ENCODE data around the gene PTGFRN.
"Not testable (repeated sequence)": the region's sequence is repeated elsewhere in the genome, so short reads cannot be mapped to it uniquely, and the experiment has no call there.

The PTGFRN gene

DNA sequence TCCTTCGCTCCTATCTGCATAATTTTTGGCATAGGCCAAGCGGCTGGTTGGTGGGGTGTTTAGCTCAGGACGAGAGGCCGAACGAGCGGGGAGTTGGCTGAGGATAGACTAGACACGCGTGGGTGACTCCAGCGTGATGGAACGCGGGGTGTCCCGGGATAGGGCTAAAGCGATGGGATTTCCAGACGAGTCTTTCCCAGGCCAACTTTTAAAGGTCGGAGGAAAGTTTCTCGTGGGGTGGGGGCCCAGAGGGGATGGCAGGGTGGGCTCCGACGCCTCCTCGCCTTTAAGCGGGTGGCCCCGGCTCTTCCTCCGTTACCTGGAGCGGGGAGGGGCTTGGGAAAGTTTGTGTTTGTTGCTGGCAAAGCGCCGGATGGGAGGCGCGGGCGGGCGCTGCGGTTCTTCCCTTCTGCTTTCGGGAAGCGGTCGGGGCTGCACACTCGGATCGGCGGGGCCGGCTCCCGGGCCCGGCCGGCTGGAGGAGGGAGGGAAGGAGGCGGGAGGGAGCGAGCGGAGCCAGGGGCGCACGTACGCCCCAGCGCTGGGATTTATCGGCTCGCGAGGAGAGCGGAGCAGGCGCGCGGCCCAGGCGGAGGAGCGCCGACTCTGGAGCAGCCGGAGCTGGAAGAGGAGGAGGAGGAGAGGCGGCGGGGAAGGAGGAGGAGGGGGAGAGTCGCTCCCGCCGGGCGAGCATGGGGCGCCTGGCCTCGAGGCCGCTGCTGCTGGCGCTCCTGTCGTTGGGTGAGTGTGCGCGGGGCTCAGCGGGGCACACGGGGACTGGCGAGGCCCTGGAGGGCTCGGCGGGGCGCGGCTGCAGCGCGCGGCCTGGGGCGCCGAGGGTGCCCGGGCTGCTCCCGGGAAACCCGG lies at the start of gene PTGFRN:
TSS of gene PTGFRN (plus strand) at position 405 of the 867 bp plus-strand sequence. CDS start at position 693, 288 bp downstream.
- DNase-seq (ENCODE audit: low read depth in 1 of 2, low spot score in 1 of 2): no peak

DNA sequence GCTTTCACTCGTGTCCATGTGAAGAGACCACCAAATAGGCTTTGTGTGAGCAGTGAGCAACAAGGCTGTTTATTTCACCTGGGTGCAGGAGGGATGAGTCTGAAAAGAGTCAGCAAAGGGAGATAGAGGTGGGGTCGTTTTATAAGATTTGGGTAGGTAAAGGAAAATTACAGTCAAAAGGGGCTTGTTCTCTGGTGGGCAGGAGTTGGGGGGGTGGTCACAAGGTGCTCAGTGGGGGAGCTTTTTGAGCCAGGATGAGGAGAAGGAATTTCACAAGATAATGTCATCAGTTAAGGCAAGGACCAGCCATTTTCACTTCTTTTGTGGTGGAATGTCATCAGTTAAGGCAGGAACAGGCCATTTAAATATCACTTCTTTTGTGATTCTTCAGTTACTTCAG lies 49.5 kb upstream of the PTGFRN start:
- DNase-seq (ENCODE audit: low read depth in 1 of 2, low spot score in 1 of 2): not testable (repeated sequence)

DNA sequence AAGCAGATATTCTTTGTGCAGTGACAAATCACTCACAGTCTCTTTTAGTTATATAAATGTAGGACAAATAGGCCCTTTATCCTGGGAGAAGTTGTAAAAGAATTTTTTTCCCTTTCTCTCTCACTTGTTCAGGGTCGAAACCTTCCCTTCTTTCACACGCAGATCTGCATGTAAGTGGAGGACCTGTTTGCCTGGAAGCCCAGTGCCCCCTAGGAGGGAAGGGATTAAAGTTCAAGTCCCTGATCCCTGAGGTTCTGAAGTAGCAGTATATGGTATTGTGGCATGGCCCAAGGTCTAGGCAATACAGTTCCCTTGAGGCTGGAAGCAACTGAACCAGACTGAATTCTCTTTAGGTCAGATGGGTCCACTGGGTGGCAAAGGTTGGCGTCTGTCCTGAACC lies 48.6 kb upstream of the PTGFRN start:
- no peak for DNase-seq (ENCODE audit: low read depth in 1 of 2, low spot score in 1 of 2)

DNA sequence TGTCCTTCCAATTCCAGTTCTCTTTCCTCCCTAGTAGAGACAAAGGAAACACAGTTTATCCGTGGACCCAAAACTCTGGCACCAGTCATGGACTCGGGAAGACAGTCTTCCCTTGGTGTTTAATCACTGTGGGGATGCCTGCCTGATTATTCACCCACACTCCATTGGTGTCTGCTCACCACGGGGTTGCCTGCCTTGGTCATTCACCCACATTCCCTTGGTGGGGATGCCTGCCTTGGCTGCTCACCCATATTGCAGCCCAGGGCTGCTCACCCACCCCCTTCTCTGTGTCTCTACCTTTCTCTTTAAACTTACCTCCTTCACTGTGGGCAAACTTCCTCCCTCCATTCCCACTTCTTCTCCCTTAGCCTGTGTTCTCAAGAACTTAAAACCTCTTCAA lies 46.7 kb upstream of the PTGFRN start:
- not testable (repeated sequence) for DNase-seq (ENCODE audit: low read depth in 1 of 2, low spot score in 1 of 2)

DNA sequence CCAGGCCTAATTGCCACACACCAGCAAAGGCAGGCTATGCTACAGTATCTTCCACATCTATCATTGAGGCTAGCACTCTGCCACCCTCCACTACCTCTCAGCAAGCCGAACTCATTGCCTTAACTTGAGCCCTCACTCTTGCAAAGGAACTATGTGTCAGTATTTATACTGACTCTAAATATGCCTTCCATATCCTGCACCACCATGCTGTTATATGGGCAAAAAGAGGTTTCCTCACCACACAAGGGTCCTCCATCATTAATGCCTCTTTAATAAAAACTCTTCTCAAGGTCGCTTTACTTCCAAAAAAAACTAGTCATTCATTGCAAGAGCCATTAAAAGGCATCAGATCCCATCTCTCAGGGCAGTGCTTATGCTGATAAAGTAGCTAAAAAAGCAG lies 43.2 kb upstream of the PTGFRN start:
- not testable (repeated sequence) for DNase-seq (ENCODE audit: low read depth in 1 of 2, low spot score in 1 of 2)

DNA sequence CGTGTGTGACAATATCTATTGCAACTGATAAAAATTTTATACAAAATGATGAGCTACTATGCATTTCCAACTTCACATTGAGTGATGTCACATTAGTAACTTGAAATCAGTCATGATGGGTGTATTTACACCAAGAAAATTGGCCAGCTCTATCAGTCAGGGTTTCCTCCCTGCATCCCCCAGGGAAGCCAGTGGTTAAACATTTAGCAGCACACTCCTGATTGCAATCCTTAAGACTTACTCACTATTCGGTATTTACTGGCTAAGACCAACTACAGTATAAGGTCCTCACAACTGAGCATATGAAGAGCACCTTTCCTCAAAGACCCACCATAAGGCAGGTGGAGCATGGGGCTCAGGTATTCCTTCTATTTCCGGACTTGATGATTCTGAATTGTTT lies 41.3 kb upstream of the PTGFRN start:
- DNase-seq (ENCODE audit: low read depth in 1 of 2, low spot score in 1 of 2): no peak

DNA sequence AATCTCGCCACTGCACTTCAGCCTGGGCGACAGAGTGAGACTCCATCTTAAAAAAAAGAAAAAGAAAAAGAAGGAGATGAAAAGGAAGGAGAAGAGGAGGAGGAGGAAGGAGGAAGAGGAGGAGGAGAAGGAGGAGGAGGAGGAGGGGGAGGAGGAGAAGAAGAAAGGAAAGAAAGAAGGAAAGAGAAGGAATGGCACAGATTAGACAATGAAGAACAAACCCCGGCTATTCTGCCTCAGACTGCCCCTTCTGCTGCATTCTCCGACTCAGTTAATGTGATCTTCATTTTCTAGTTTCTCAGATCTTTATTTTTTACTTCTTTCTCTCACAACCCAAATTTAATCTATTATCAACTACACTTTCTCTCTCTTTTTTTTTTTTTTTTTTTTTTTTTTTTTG lies 40.1 kb upstream of the PTGFRN start:
- no peak for DNase-seq (ENCODE audit: low read depth in 1 of 2, low spot score in 1 of 2)

DNA sequence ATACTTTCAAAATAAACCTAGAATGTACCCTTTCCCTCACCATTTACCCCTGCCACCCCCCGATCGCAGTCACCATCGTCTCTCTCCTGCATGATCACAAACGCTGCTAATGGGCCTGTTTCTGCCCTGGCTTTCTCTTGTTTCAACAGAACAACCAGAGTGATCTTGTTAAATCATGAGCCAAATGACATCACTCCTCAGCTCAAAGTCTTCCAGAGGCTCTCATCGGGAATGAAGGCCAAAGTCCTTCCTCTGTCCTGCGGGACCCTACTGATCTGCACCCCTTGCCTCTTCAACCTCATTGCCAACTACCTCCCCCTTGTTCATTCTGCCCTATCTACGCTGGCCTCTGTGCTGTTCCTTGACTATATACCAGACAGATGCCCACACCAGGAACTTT lies 39.4 kb upstream of the PTGFRN start:
- DNase-seq (ENCODE audit: low read depth in 1 of 2, low spot score in 1 of 2): no peak

DNA sequence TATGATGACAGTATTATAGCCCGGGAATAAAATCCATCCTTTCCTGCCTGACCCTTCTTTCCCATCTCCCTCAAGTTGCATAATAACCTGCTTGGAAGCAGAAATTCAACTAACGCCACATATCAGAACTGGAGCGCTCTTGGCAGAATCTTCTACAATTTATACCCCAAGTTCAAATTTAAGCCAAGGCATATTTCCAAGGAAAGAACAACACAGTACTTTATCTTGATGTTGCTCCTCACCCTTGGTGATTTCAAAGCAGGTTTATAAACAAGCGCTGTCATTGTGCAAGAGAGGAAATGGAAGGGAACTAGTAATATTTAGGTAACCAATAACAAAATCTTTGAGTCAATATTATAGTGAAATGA lies 38.0 kb upstream of the PTGFRN start:
- no peak for DNase-seq (ENCODE audit: low read depth in 1 of 2, low spot score in 1 of 2)

DNA sequence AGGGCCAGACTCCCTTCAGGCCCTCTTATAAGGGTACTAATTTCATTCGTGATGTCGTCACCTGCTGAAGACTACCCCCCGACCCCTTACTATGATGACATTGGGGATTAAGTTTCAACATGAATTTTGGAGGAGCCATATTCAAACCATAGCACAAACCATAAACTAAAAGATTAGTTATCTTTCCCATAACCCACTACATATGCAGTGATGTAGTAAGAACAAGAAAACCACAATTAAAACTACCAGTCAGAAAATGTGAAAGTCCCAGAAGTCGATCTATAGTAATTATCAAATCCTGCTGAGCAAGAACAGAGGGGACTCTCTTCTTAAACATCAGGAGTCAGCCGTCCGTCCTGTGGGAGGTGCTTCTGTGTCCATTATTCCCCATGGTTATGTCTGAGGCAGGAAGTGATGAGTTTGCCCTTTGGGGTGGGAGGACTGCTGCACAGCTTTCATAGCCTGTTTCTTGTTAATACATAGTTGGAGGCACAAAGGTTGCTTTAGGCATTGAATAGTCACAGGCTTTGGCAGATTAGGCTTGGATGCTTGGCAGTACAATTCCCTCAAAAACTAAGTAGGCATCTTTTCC lies 35.9 kb upstream of the PTGFRN start:
- DNase-seq (ENCODE audit: low read depth in 1 of 2, low spot score in 1 of 2): no peak

DNA sequence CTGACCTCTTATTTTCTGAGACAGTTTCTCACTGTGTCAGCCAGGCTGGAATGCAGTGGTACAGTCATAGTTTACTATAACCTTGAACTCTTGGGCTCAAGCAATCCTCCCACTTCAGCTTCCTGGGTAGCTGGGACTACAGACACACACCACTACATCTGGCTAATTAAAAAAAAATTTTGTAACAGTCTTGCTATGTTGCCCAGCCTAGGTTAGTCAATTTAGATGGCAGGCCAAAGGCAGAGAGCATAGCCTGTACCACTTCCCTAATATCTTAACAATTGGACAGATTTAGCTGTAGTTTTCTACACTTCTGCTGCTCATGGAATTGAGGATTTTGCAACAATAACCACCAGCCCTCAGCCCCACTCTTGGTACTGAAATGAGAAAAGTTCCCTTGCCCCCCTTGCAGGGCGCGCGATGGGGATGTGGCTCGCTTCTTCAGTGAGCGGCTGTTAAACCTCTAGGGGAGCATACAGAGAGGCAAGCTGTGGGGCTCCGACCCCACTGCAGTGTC lies 34.9 kb upstream of the PTGFRN start:
- DNase-seq (ENCODE audit: low read depth in 1 of 2, low spot score in 1 of 2): no peak

DNA sequence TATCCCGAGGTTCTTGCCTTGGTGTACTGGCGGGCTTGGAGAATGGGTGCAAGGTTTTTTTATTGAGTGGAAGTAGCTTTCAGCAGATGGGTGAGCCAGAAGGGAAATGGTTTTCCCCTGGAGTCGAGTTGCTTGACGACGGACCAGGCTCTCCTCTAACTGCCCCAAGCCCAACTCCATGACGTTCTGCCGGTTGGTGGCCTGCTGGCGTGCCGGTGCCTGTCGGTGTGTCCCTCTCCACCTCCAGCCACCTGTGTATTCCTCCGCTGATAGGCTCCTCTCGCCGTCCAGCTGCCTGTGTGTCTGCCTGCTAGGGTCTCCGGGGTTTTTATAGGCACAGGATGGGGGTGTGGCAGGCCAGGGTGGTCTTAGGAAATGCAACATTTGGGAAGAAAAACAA lies 34.3 kb upstream of the PTGFRN start:
- DNase-seq (ENCODE audit: low read depth in 1 of 2, low spot score in 1 of 2): no peak

DNA sequence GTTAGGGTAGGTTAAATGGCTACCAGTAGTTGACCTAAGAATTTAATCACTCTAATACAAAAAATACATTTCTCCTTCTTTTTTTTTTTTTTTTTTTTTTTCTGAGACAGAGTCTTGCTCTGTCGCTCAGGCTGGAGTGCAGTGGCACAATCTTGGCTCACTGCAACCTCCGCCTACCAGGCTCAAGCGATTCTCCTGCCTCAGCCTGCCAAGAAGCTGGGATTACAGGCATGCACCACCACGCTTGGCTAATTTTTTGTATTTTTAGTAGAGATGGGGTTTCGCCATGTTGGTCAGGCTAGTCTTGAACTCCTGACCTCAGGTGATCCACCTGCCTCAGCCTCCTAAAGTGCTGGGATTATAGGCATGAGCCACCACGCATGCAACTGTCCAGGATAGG lies 33.8 kb upstream of the PTGFRN start:
- not testable (repeated sequence) for DNase-seq (ENCODE audit: low read depth in 1 of 2, low spot score in 1 of 2)

DNA sequence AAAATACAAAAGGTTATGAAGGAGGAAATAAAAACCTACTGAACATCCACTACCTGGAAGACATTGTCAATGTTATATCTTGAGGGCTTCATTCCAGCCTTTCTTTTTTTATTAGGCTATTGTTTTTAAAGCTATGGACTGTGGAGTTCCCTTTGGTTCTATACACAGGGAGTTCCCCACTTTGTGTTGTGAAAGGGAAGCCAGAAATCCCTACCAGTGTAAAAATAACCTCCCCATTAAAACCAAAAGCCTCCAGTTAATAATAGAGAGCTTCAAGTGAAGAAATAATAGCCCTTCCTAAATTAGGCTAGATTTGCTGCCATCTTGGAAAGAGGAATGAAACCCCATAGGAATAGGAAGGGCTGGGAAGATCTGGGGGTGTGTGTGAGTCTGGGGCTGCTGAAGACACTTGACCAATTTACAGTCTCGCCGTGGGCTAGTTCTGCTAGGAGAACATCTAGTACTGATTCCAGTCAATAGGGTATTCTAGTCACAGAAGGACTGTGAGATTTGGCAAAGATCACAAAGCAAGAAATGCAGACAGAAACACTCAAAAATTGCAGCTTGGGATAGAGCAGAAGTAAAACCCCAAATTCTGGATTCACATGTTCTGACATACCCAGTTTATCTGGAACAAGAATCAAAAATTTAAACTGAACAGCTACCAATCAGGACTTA lies 32.4 kb upstream of the PTGFRN start:
- no peak for DNase-seq (ENCODE audit: low read depth in 1 of 2, low spot score in 1 of 2)

DNA sequence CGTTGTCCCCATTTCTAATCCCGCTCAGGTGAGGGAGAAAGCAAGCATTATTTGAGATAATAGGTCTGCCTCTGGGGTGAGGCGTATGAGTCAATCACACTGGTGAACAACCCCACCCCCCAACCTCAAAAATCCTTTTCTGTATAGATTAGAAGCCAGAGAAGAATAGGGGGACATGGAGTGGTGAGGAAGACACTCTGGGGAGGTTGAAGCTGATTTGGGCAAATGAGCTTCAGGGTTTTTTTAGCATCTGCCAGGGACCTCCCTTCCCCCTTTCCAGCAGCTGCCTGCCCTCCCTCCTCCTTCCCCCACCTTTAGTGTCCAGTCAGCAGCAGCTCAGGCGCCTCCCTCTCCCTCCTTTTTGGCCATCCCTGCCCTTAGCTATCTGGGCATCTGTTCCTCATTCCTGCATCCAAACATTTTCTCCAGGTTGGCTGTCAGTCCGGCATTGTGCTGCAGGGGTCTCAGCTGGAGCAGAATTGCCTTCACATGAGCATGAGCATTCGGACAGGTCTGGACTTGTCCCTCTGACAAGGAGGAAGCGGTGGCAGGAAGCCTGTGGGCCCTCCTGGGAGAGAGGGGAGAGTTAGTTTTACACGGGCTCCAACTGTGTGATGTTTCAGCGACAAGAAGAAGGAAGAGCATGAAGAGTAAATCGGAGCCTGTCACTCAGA lies 30.8 kb upstream of the PTGFRN start:
- no peak for DNase-seq (ENCODE audit: low read depth in 1 of 2, low spot score in 1 of 2)

DNA sequence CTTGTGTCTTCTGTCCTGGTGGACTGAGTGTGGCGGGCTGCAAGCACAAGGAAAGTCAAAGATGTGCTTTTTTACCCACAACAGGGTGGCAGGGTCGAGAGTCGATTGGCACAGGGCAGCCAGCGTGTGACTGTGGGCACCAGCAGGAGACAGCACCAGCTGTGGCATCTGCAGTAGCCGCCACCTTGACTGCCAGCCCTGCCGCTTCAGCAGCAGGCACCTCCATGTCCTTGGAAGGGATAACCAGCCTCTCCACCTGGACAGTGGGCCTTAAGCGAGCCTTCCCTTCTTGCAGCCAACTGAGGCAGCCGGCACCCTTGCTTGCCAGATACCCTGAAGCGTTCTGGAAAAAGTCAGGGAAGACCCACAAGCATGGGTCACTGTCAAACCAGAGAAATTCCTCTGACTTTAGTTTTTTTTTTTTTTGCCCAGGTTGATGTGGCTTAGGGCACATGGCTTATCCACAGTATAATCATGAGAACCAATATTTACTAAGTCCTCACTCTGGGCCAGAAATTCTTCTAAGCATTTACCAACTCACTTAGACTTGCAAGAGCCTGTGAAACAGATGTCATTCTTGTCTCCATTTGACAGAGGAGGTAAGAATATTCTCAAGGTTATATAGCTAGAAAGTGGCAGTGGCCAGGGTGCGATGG lies 30.1 kb upstream of the PTGFRN start:
- DNase-seq (ENCODE audit: low read depth in 1 of 2, low spot score in 1 of 2): no peak

DNA sequence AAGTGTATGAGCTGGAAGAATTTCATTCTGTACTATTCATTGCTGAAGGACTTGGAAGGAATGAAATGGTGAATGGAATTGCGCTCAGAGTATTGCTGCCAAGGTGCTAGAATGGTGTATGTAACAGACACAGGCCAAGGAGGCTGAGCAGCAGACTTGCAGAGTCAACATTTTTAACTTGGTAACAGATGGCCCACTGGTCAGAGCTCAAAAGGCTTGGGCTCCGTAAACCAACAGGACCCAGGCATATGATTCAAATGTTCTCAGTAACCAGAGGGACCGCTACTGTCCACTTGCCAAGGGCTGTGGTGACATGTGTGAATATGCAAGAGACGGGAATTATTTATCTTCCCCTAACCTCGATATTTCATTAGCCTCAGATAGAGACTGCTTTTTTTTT lies 28.8 kb upstream of the PTGFRN start:
- DNase-seq (ENCODE audit: low read depth in 1 of 2, low spot score in 1 of 2): no peak

DNA sequence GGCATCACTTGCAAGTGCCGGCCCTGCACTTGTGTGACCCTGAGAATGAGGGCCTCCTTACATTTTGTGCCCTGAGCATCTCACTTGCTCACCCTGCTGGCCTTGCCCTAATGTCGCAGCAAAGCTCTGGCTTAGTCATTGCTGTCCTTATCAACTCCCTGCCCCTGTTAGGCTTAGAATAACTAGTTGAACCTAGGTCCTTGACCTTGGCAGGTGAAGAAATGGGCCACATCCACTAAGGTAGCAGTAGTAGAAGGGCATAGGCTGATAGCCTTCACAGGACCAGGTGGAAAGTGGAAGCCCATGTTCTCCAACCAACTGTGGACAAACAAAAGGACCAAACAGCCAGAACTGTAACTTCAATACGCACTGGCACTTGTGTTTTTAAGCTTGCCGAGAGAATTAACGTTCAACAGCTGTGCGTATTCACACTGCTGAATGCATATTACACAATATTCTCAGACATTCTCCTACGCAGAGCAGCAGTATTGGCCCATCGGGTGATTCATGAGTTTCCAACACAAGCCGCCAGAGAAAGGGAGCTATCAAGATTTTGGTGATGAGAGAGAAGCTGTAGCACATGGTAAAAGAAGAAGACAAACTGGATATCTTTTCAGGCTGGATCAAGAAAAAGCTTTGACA lies 27.7 kb upstream of the PTGFRN start:
- no peak for DNase-seq (ENCODE audit: low read depth in 1 of 2, low spot score in 1 of 2)

DNA sequence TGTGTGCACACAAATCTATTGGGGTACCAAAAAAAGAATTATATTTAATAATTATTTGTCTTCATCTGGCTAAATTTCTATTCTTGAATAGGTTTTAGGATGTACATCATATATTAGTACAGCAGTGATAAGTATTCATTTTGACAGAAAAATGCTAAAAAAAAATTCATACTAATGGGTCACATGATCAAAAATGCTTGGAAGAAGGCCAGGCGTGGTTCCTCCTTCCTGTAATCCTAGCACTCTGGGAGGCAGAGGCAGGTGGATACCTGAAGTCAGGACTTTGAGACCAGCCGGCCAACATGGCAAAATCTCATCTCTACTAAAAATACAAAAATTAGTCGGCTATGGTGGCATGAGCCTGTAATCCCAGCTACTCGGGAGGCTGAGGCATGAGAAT lies 26.9 kb upstream of the PTGFRN start:
- DNase-seq (ENCODE audit: low read depth in 1 of 2, low spot score in 1 of 2): no peak

DNA sequence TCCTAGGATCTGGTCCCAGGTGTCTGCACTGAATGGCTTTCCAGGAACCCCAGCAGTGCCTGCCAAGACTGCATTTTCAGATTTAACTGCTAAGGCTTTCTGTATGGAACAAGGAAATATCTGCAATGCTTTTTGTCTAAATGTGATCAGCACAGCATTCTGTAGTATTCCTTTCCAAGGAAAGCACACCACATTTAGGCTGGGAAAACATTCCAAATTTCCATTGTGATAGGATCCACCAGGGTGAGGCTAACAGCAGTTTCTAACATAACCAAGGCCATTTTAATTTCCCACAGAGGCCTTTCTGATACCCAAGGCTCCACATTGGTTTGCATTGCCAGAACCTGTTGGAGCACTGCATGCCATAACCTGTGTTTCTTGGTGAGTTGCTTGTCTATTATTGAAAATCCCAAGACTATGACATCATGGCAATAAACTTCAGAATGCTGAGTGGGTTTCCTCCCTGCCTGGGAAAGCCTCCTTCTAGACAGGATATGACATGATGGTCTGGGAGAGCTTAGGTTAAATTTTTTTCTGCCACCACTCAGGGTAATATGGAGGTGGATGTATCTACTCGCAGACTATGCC lies 23.3 kb upstream of the PTGFRN start:
- DNase-seq (ENCODE audit: low read depth in 1 of 2, low spot score in 1 of 2): no peak
